IMR-90 (cell line): Measurements from ENCODE around the gene KCNMA1.

Source experiments
- CTCF ChIP-seq: conservative IDR thresholded peaks from 2 replicates; pipeline ENCODE4 v1.5.1; 2012; ENCODE audit warnings: mild to moderate bottlenecking, low read depth, low read length, improper control_type of control experiment
- MXI1 ChIP-seq: IDR thresholded peaks from 2 replicates; pipeline ENCODE4 v1.6.1; 2012; ENCODE audit warnings: low read depth, mild to moderate bottlenecking, low read length, moderate library complexity, borderline replicate concordance
- RAD21 ChIP-seq: IDR thresholded peaks from 2 replicates; pipeline ENCODE4 v1.6.1; 2012; ENCODE audit warnings: low read length, improper control_type of control experiment
- TF ChIP-seq, protein P1 (sequence below): fragments of 150-350 bp; IDR thresholded peaks from 2 replicates; pipeline ENCODE4 v1.6.1; 2017; ENCODE audit warnings: mild to moderate bottlenecking, antibody characterized with exemption, low read length, low read depth
- TF ChIP-seq, protein P2 (sequence below): fragments of 150-350 bp; IDR thresholded peaks from 2 replicates; pipeline ENCODE4 v1.6.1; 2016; ENCODE audit warnings: low read depth, mild to moderate bottlenecking, low read length, moderate library complexity, borderline replicate concordance

GRCh38 chr10:77093126-77093525, 544.5 kb downstream of the KCNMA1 start:
- TF ChIP-seq CTCF, result no peak
- no peak for TF ChIP-seq MXI1
- no peak for TF ChIP-seq RAD21
- TF ChIP-seq, protein P1, sequence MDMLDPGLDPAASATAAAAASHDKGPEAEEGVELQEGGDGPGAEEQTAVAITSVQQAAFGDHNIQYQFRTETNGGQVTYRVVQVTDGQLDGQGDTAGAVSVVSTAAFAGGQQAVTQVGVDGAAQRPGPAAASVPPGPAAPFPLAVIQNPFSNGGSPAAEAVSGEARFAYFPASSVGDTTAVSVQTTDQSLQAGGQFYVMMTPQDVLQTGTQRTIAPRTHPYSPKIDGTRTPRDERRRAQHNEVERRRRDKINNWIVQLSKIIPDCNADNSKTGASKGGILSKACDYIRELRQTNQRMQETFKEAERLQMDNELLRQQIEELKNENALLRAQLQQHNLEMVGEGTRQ, result no peak
- TF ChIP-seq, protein P2, sequence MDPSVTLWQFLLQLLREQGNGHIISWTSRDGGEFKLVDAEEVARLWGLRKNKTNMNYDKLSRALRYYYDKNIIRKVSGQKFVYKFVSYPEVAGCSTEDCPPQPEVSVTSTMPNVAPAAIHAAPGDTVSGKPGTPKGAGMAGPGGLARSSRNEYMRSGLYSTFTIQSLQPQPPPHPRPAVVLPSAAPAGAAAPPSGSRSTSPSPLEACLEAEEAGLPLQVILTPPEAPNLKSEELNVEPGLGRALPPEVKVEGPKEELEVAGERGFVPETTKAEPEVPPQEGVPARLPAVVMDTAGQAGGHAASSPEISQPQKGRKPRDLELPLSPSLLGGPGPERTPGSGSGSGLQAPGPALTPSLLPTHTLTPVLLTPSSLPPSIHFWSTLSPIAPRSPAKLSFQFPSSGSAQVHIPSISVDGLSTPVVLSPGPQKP, result no peak
